HepG2 (cell line): ENCODE measurements around the gene PAQR7. TPM values are rescaled to one million over a fixed set of nuclear protein-coding genes. Genes with fewer than 3 reads are reported as not detected.

ENCODE experiments used
- ATAC-seq: fragments of 200-7000 bp; cut with Tn5 transposase; 3 replicates; pipeline ENCODE4 v1.9.1; 2020; ENCODE audit warnings: mild to moderate bottlenecking, moderate library complexity
- BruUV-seq: library from RNA; stranded (reverse); fragments of 400-500 nt; replicated peaks from 2 replicates; lab custom pipeline; 2021; lab: Mats Ljungman, UMichigan
- CTCF ChIA-PET: fragments of 300-600 bp; formaldehyde crosslinking; extraction: SDS; loops from one replicate; lab custom pipeline; 2021; ENCODE audit warnings: low total read pairs, inconsistent platforms, low intra/inter-chr PET ratio; lab: Yijun Ruan, JAX
- POLR2A ChIA-PET: fragments of 350-600 bp; sonication (Branson Sonifier 250); formaldehyde crosslinking; loops from one replicate; lab custom pipeline; 2020; ENCODE audit warnings: antibody characterized with exemption, inconsistent platforms; lab: Yijun Ruan, JAX
- DNase-seq: peaks from one replicate; pipeline ENCODE4 v3.0.0-alpha.2; 2015; ENCODE audit warnings: low spot score
- FAIRE-seq: peaks from 3 replicates; lab custom pipeline; 2011; peaks lifted over from hg19 to GRCh38; lab: Jason Lieb, UNC
- H2AFZ ChIP-seq: one replicate; pipeline ENCODE4 v1.6.1; 2011; ENCODE audit warnings: low read length, inconsistent platforms
- H3K27ac ChIP-seq: fragments of 300-600 bp; 3 replicates; pipeline ENCODE4 v1.8.0; 2011; ENCODE audit warnings: mixed run types, mild to moderate bottlenecking, mixed read lengths, low read length, inconsistent platforms; ENCODE audit not compliant: insufficient read depth; ENCODE audit errors: extremely low read length
- H3K27me3 ChIP-seq, 2 experiments: fragments of 200-600 bp in 1 of 2; 2 replicates in 1 of 2; 3 replicates in 1 of 2; pipeline versions ENCODE4 v1.6.0 to v1.8.0; 2011; ENCODE audit warnings: low read length in 2 of 2, mild to moderate bottlenecking in 2 of 2, moderate library complexity in 2 of 2, inconsistent platforms in 1 of 2; ENCODE audit not compliant: insufficient read depth in 2 of 2, control insufficient read depth in 1 of 2
- H3K36me3 ChIP-seq, 2 experiments: fragments of 200-600 bp in 1 of 2; replicated peaks in 1 of 2; 2 replicates in 1 of 2; 3 replicates in 1 of 2; pipeline versions ENCODE4 v1.5.1 to v1.8.0; 2011; ENCODE audit warnings: low read length in 2 of 2, inconsistent platforms in 1 of 2; ENCODE audit not compliant: insufficient read depth in 2 of 2, control insufficient read depth in 1 of 2
- H3K4me1 ChIP-seq: 2 replicates; pipeline ENCODE4 v1.5.1; 2012; ENCODE audit warnings: low read length, inconsistent platforms; ENCODE audit not compliant: insufficient read depth
- H3K4me2 ChIP-seq: 2 replicates; pipeline ENCODE4 v1.6.0; 2011; ENCODE audit warnings: low read depth, low read length, inconsistent platforms
- H3K4me3 ChIP-seq, 3 experiments: fragments of 200-600 bp in 1 of 3; sonication (generic), shearing (Covaris generic) in 1 of 3; replicated peaks in 1 of 3; 2 replicates each; pipeline ENCODE4 v1.5.1; 2011 to 2016; ENCODE audit warnings: low read length in 3 of 3, inconsistent platforms in 2 of 3, low read depth in 2 of 3, mild to moderate bottlenecking in 2 of 3, control low read depth in 1 of 3, mixed read lengths in 1 of 3; ENCODE audit not compliant: insufficient read depth in 1 of 3
- H3K79me2 ChIP-seq: one replicate; pipeline ENCODE4 v1.6.1; 2011; ENCODE audit warnings: low read length, inconsistent platforms; ENCODE audit not compliant: insufficient read depth
- H3K9ac ChIP-seq: 2 replicates; pipeline ENCODE4 v1.6.0; 2011; ENCODE audit warnings: mild to moderate bottlenecking, low read depth, low read length, inconsistent platforms; ENCODE audit not compliant: insufficient read depth
- H3K9me3 ChIP-seq: 2 replicates; pipeline ENCODE4 v1.5.1; 2012; ENCODE audit warnings: mild to moderate bottlenecking, low read length
- H4K20me1 ChIP-seq: 2 replicates; pipeline ENCODE4 v1.6.0; 2011; ENCODE audit warnings: inconsistent platforms, mild to moderate bottlenecking, low read length, moderate library complexity; ENCODE audit not compliant: insufficient read depth
- AGO1 ChIP-seq: fragments of 200-400 bp; formaldehyde crosslinking; IDR thresholded peaks from 2 replicates; pipeline ENCODE4 v1.6.1; 2017; ENCODE audit warnings: mild to moderate bottlenecking, low read depth, low read length, moderate library complexity; ENCODE audit not compliant: poor library complexity, severe bottlenecking
- DNMT3B ChIP-seq: conservative IDR thresholded peaks from 2 replicates; pipeline ENCODE4 v1.6.1; 2016; ENCODE audit warnings: missing biosample characterization, control low read depth
- ELF4 ChIP-seq: sonication (generic); formaldehyde crosslinking; IDR thresholded peaks from 2 replicates; pipeline ENCODE4 v1.5.0; 2020; ENCODE audit warnings: missing genetic modification reagents, mild to moderate bottlenecking, moderate library complexity, borderline replicate concordance
- HHEX ChIP-seq: IDR thresholded peaks from 2 replicates; pipeline ENCODE4 v1.6.1; 2016; ENCODE audit warnings: control low read depth
- HOXA5 ChIP-seq: sonication (generic); formaldehyde crosslinking; IDR thresholded peaks from 2 replicates; pipeline ENCODE4 v1.4.0; 2020; ENCODE audit warnings: missing genetic modification reagents
- KAT2B ChIP-seq: fragments of 150-350 bp; IDR thresholded peaks from 2 replicates; pipeline ENCODE4 v1.6.1; 2014; ENCODE audit warnings: low read depth, low read length, borderline replicate concordance
- PAF1 ChIP-seq: IDR thresholded peaks from 2 replicates; pipeline ENCODE4 v1.6.1; 2016; ENCODE audit warnings: missing genetic modification reagents, missing compliant biosample characterization
- RCOR2 ChIP-seq: IDR thresholded peaks from 2 replicates; pipeline ENCODE4 v1.6.1; 2016; ENCODE audit warnings: missing biosample characterization, missing genetic modification reagents
- SP1 ChIP-seq, 2 experiments: fragments of 450-650 bp in 1 of 2; sonication (generic) in 1 of 2; formaldehyde crosslinking in 1 of 2; IDR thresholded peaks; 2 replicates each; pipeline versions ENCODE4 v1.4.0 to v1.6.1; 2016 to 2020; ENCODE audit warnings: missing genetic modification reagents in 1 of 2
- ZBTB1 ChIP-seq: sonication (generic); formaldehyde crosslinking; IDR thresholded peaks from 2 replicates; pipeline ENCODE4 v1.4.0; 2020; ENCODE audit warnings: missing genetic modification reagents, borderline replicate concordance
- ZC3H13 ChIP-seq: sonication (generic); formaldehyde crosslinking; IDR thresholded peaks from 2 replicates; pipeline ENCODE4 v1.8.1; 2023; ENCODE audit warnings: mild to moderate bottlenecking, missing genetic modification reagents, moderate library complexity
- WGBS: methylation state at CpG from one replicate; pipeline ENCODE4 v1.1.6; 2017; ENCODE audit warnings: low lambda C conversion rate; 5-methylcytosine and 5-hydroxymethylcytosine counted together
- in situ Hi-C: cut with HindIII; loops from 2 replicates; pipeline ENCODE4 v1.10.0; 2017; ENCODE audit warnings: low pct_unique_long_range_greater_than_20kb; ENCODE audit not compliant: extremely low pct_ligation_motif_present
- intact Hi-C: fragments of 100-400 bp; cut with micrococcal nuclease; formaldehyde crosslinking; loops from one replicate; pipeline ENCODE4 v1.10.0; 2022; ENCODE audit not compliant: unreplicated experiment
- polyA plus RNA-seq, 8 experiments: library from polyadenylated mRNA; depleted of rRNA in 3 of 8; stranded (reverse) in 7 of 8; unstranded in 1 of 8; fragments of >200 nt; fragmentation: Illumina TruSeq in 4 of 8; extraction: Trizol in 4 of 8; gene quantifications; 2 replicates each; pipeline versions ENCODE4 v1.2.1 to v1.2.3, GENCODE V29; 2011 to 2016; ENCODE audit warnings: low read depth in 4 of 8, missing spikeins in 1 of 8, mixed read lengths in 1 of 8; ENCODE audit not compliant: insufficient read depth in 1 of 8
- total RNA-seq, 5 experiments: library from RNA; depleted of rRNA; stranded (reverse); fragments of >200 nt; fragmentation: Illumina TruSeq; extraction: Trizol; gene quantifications; 2 replicates each; pipeline ENCODE4 v1.2.3, GENCODE V29; 2016; ENCODE audit warnings: low read depth in 1 of 5
- TF ChIP-seq, protein P1 (sequence below): sonication (generic); formaldehyde crosslinking; IDR thresholded peaks from 2 replicates; pipeline ENCODE4 v1.4.0; 2020; ENCODE audit warnings: missing genetic modification reagents, mild to moderate bottlenecking, borderline replicate concordance

The PAQR7 gene
- total and polyA plus RNA-seq, 2 of the 13 experiments (the other 11 are each of a cell fraction or from before 2014, with no cell fraction given): 13.2 to 16.6 TPM

DNA sequence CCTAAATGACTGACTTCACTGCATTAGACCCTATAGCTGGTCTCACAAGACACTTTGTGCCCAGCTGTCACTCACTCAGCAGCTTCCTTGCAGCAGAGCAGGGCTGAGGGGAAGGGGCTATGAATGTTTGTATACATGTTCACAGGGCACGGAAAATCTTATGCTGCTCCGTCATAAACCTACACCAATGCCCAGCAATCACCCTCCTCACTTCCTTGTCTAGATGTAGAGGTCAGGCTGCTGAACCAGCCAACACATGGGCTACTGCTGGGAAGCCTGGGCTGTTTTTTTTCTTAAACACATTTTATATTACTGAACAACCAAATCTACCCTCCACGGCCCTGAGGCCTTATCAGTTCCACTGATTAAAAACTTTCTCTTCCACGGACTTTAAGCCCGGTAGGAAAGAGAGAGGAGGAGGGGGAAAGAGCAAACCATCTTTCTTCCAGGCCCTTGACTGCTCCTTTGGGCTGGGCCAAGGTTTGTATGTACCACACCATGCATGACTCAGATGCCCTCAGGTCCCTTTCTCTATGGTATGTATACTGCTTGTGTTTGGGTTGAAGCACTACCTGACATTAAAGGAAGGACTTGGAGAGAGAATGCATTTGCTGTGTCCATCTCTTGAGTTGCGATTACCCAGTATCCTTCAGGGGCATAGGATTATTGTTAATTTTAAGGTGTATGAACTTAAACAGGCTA, 43.0 kb downstream of the PAQR7 start:
- ChIA-PET POLR2A (no interaction called here), CTCF (no interaction called here)
- no peak for TF ChIP-seq ZBTB1 (CRISPR knock-in tag)
- no peak for TF ChIP-seq KAT2B
- TF ChIP-seq HHEX: no peak
- no peak for TF ChIP-seq SP1 (IDR thresholded peaks at IDR 0.05)
- TF ChIP-seq SP1 (CRISPR knock-in tag; IDR thresholded peaks at IDR 0.05): no peak
- TF ChIP-seq RCOR2 (CRISPR knock-in tag): no peak
- TF ChIP-seq DNMT3B (CRISPR knock-in tag): no peak
- no peak for TF ChIP-seq ELF4
- no peak for TF ChIP-seq PAF1 (CRISPR knock-in tag)
- no peak for TF ChIP-seq ZC3H13 (CRISPR knock-in tag)
- TF ChIP-seq HOXA5: no peak
- TF ChIP-seq AGO1: no peak
- TF ChIP-seq, protein P1, sequence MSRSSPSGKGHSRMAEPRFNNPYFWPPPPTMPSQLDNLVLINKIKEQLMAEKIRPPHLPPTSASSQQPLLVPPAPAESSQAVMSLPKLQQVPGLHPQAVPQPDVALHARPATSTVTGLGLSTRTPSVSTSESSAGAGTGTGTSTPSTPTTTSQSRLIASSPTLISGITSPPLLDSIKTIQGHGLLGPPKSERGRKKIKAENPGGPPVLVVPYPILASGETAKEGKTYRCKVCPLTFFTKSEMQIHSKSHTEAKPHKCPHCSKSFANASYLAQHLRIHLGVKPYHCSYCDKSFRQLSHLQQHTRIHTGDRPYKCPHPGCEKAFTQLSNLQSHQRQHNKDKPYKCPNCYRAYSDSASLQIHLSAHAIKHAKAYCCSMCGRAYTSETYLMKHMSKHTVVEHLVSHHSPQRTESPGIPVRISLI (CRISPR knock-in tag): no peak
- no peak for FAIRE-seq
- WGBS: 93% methylated on average over 5 of the region's 6 CpGs
- Histone ChIP-seq H3K79me2 (no peaks in the 10 kb centered on the region), H3K27ac (no peak overlapping the region), H3K36me3 (peaks cover 31 to 78% of the 10 kb centered on the region in 2 experiments), H4K20me1 (no peaks in the 10 kb centered on the region), H3K27me3 (no peaks in the 10 kb centered on the region), H3K9ac (no peak overlapping the region), H3K4me2 (no peak overlapping the region), H3K9me3 (no peaks in the 10 kb centered on the region), H3K4me1 (no peaks in the 10 kb centered on the region), H2AFZ (no peak overlapping the region), H3K4me3 (no peak overlapping the region)
- in situ Hi-C loops (no loop called here), intact Hi-C loops (no loop called here)
- no peak for ATAC-seq
- no peak for DNase-seq
- BruUV-seq: no TSS peak
